Endometrium (tissue), 2 donors: ENCODE data around the gene VPS18.

ENCODE experiments used
- FAIRE-seq: peaks from 2 replicates; lab custom pipeline; 2012; peaks lifted over from hg19 to GRCh38; lab: Jason Lieb, UNC
- donor health status: control.
- donor health status: control.

Gene VPS18

GRCh38 chr15:40923551-40923950 is 29.3 kb downstream of the VPS18 start:
- FAIRE-seq, result no peak

GRCh38 chr15:40925495-40925862 is 31.2 kb downstream of the VPS18 start:
- FAIRE-seq, result no peak

- FAIRE-seq, result no peak
These were observed 31.8 kb downstream of the VPS18 start for GRCh38 chr15:40925863-40926658.

- FAIRE-seq, result no peak
These were observed 32.6 kb downstream of the VPS18 start for GRCh38 chr15:40926659-40927494.

GRCh38 chr15:40927495-40927872 is 33.2 kb downstream of the VPS18 start:
- no peak for FAIRE-seq

GRCh38 chr15:40927873-40928806 is 33.9 kb downstream of the VPS18 start:
- no peak for FAIRE-seq

- FAIRE-seq, result no peak
These were observed 34.8 kb downstream of the VPS18 start, which contains the start of gene DLL4 for GRCh38 chr15:40928821-40929659. TSS of gene DLL4 (plus strand) at chr15:40929340. CDS start at chr15:40929669, 329 bp downstream.

- no peak for FAIRE-seq
These were observed 35.6 kb downstream of the VPS18 start for GRCh38 chr15:40929660-40930429.

GRCh38 chr15:40930430-40931299 is 36.4 kb downstream of the VPS18 start:
- FAIRE-seq, result no peak

- FAIRE-seq, result no peak
These were observed 37.3 kb downstream of the VPS18 start for GRCh38 chr15:40931300-40932142.

- FAIRE-seq, result no peak
These were observed 37.9 kb downstream of the VPS18 start for GRCh38 chr15:40932156-40932555.

- FAIRE-seq, result no peak
These were observed 38.6 kb downstream of the VPS18 start for GRCh38 chr15:40932649-40933516.

GRCh38 chr15:40933517-40933902 is 39.3 kb downstream of the VPS18 start:
- no peak for FAIRE-seq

- FAIRE-seq, result no peak
These were observed 40.2 kb downstream of the VPS18 start for GRCh38 chr15:40934457-40934856.

- FAIRE-seq, result no peak
These were observed 42.0 kb downstream of the VPS18 start for GRCh38 chr15:40936234-40936708.

- no peak for FAIRE-seq
These were observed 42.7 kb downstream of the VPS18 start for GRCh38 chr15:40936709-40937666.
